SH-SY5Y (cell line): Measurements from ENCODE around the gene ECHS1.

Experiments used
- GATA2 ChIP-seq: IDR thresholded peaks from 2 replicates; pipeline ENCODE4 v1.6.1; 2011; ENCODE audit warnings: mild to moderate bottlenecking, low read depth, low read length
- GATA3 ChIP-seq: IDR thresholded peaks from 2 replicates; pipeline ENCODE4 v1.6.1; 2011; ENCODE audit warnings: low read depth, mild to moderate bottlenecking, low read length, moderate library complexity

DNA sequence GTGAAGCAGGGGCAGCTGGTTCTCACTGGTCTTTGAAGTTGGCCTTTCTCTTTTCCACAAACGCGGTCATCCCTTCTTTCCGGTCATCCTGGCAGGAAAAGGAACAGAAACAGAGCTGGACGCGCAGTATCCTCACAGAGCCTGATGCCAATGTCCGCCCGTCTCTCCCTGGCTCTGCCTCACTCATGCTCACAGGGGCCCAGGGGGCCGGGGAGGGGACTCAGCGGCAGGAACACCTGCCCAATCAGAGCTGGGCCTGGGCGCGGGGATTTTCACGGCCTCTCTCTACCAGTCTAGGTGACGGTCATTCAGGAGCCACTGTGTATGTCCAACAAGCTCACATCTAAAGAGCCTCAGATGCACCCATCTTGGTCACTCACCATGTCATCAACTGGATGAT is 10.3 kb downstream of the ECHS1 start:
- TF ChIP-seq GATA3 (no peak), GATA2 (no peak)
